Epithelial cell of proximal tubule (primary cell): ENCODE measurements around the gene CCDC157. TPM values are rescaled to one million over a fixed set of nuclear protein-coding genes. Genes with fewer than 3 reads are reported as not detected.

Source experiments
- DNase-seq: peaks from one replicate; pipeline ENCODE4 v3.0.0-alpha.2; 2011; ENCODE audit warnings: low read depth
- H3K4me3 ChIP-seq: 2 replicates; pipeline ENCODE4 v1.5.1; 2011; ENCODE audit warnings: low read depth, mild to moderate bottlenecking, low read length
- CTCF ChIP-seq: conservative IDR thresholded peaks from 2 replicates; pipeline ENCODE4 v1.5.1; 2012; ENCODE audit warnings: low read depth, mild to moderate bottlenecking, low read length
- total RNA-seq: library from RNA; depleted of rRNA; stranded (reverse); fragments of >200 nt; gene quantifications from 2 replicates; pipeline ENCODE4 v1.2.3, GENCODE V29; 2015

The CCDC157 gene
- total RNA-seq, 1 donor from 2014 or later = 2.2 TPM

DNA sequence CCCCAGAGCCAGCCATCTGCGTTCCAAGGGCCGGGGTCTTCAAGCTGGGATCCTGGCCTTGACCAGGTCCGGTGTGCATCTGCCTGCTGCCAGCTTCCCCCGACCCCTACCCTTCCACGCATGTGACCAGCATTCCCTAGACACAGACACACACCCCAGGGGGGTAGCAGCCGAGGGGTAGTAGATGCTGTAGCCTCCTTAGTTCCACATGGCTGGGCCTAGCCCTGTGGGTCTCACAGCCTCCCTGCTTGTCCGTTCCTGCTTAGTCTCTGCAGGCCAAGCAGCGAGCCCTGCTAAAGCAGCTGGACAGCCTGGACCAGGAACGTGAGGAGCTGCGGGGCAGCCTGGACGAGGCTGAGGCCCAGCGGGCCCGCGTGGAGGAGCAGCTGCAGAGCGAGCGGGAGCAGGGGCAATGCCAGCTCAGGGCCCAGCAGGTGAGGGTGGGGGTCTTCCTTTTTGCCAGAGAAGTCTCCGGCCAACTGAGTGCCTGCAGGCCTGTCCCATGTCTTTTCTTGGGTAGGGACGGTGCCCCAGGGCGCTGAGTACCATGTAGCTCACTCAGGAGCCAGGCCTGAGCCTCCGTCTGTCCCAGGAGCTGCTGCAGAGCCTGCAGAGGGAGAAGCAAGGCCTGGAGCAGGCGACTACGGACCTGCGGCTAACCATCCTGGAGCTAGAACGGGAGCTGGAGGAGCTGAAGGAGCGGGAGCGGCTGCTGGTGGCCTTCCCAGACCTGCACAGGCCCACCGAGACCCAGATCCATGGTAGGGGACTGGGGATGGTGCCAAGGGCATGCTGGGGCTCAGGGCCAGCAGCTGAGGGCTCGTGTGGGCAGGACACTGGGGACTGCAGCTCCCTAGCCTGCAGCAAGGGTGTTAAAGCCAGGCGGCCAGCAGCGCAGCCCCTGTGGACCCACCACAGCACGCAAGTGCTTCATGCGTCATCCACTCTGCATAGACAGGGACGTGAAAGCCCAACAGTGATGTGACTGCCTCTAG, 16.8 kb downstream of the CCDC157 start:
- no peak for TF ChIP-seq CTCF
- no peak overlapping the region for H3K4me3 ChIP-seq
- no peak for DNase-seq

DNA sequence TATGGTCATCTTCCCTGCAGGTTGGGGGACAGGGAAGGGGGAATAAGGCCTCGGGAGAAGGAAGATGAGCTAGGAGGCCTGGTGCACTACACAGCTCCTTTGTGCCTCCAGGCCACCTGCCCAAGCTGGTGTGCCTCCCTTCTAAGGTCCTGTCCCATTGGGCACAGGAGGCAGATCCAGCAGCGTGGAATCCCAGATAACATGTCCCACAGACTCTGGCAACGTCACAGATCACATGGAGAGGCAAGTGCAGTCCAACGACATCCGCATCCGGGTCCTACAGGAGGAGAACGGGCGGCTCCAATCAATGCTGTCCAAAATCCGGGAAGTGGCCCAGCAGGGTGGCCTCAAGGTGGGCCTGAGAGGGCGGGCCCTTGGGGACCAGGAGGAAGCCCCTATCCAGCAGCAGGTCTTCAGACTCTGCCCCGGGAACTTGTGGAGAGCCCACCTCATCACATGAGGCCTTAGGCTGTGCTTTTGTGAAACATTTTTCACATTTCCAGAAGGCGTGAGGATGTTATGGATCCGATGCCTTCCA, 18.6 kb downstream of the CCDC157 start:
- DNase-seq = no peak
- no peak overlapping the region for H3K4me3 ChIP-seq
- TF ChIP-seq CTCF = no peak

- no peak overlapping the region for H3K4me3 ChIP-seq
- no peak for TF ChIP-seq CTCF
- DNase-seq = no peak
These were observed 23.2 kb downstream of the CCDC157 start for GRCh38 chr22:30380011-30380410.

GRCh38 chr22:30381264-30381663, 24.5 kb downstream of the CCDC157 start:
- no peak overlapping the region for H3K4me3 ChIP-seq
- no peak for DNase-seq
- TF ChIP-seq CTCF = no peak

DNA sequence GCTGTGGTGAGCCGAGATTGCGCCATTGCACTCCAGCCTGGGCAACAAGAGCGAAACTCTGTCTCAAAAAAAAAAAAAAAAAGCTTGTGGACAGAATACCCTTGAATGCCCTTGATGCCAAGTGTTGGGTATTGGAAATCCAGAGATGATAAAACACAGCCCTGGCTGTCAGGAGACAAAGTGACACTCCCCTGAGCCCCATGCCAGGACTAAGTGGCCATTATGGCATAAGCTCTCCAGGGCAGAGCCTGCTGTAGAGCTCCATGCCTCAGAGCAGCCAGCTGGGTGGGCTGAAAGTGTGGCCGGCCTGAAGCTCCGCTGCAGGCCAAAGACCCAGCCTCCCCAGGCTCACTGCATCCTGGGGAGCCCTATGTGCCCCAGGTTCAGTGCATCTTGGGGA, 25.5 kb downstream of the CCDC157 start:
- no peak for DNase-seq
- no peak for TF ChIP-seq CTCF
- no peak overlapping the region for H3K4me3 ChIP-seq

GRCh38 chr22:30383061-30383460, 26.3 kb downstream of the CCDC157 start:
- no peak for TF ChIP-seq CTCF
- no peak overlapping the region for H3K4me3 ChIP-seq

More at GRCh38 chr22:30383061-30383460, 26.3 kb downstream of the CCDC157 start:
- DNase-seq = no peak
